ENCODE results near the gene RPL22L1.

- TF ChIP-seq MAX (IDR thresholded peaks at IDR 0.05; ENCODE audit: low read depth, low read length) (no peak), CTCF (IDR thresholded peaks at IDR 0.05; ENCODE audit: low read depth, low read length) (no peak), POLR2A (IDR thresholded peaks at IDR 0.05; ENCODE audit: extremely low read depth, insufficient read length) (no peak), MYC (IDR thresholded peaks at IDR 0.05; ENCODE audit: low read depth, low read length) (no peak)
These were observed 26.8 kb upstream of the RPL22L1 start for GRCh38 chr3:170896781-170897180.
